Measurements from ENCODE around the gene ENKD1. TPM values are rescaled to one million over a fixed set of nuclear protein-coding genes. Genes with fewer than 3 reads are reported as not detected.

Gene ENKD1
- total RNA-seq, 3 donors from 2014 or later (not counting 1 experiment from before 2014, with no cell fraction given) = 3.4 to 4.2 (median 3.7) TPM

DNA sequence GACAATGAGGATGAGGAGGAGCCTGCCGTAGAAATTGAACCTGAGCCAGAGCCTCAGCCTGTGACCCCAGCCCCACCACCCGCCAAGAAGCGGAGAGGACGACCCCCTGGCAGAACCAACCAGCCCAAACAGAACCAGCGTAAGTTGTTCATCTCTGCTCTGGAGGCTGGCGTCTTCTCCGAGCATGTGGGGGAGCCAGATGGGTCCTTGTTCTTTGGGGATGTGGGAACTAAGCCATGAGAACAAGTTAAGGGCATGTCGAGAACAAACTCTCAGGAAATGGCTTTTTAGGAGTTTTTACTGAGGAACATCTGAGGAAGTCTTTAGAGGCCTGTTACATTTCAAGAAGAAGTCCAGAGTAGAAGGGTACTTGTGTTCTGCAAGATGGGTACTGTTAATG, 29.8 kb downstream of the ENKD1 start:
- WGBS (ENCODE audit: insufficient coverage) = over 99% methylated on average over 8 of the region's 8 CpGs
- no peaks in the 10 kb centered on the region for H3K27me3 Mint-ChIP-seq (ENCODE audit: low read depth in 2 of 2)
- no peak overlapping the region for H3K4me3 Mint-ChIP-seq
- Histone ChIP-seq H3K9me3 (ENCODE audit: control insufficient read depth, insufficient read depth, low read length) (no peaks in the 10 kb centered on the region), H3K4me3 (ENCODE audit: low read length) (no peak overlapping the region), H3K27me3 (ENCODE audit: control insufficient read depth, insufficient read depth, low read length) (no peaks in the 10 kb centered on the region), H3K27ac (ENCODE audit: low read length) (no peak overlapping the region), H3K4me1 (ENCODE audit: control insufficient read depth, insufficient read depth, low read length) (no peaks in the 10 kb centered on the region), H3K36me3 (ENCODE audit: control insufficient read depth, insufficient read depth, low read length) (peaks cover 52% of the 10 kb centered on the region)
- no peak overlapping the region for H3K27ac Mint-ChIP-seq
- ATAC-seq (no peak), DNase-seq (no peak)
- peaks cover 15% of the 10 kb centered on the region for H3K36me3 Mint-ChIP-seq
- intact Hi-C loops (cut with micrococcal nuclease) = no loop called here
- H3K9me3 Mint-ChIP-seq = no peaks in the 10 kb centered on the region
- TF ChIP-seq, protein P1, sequence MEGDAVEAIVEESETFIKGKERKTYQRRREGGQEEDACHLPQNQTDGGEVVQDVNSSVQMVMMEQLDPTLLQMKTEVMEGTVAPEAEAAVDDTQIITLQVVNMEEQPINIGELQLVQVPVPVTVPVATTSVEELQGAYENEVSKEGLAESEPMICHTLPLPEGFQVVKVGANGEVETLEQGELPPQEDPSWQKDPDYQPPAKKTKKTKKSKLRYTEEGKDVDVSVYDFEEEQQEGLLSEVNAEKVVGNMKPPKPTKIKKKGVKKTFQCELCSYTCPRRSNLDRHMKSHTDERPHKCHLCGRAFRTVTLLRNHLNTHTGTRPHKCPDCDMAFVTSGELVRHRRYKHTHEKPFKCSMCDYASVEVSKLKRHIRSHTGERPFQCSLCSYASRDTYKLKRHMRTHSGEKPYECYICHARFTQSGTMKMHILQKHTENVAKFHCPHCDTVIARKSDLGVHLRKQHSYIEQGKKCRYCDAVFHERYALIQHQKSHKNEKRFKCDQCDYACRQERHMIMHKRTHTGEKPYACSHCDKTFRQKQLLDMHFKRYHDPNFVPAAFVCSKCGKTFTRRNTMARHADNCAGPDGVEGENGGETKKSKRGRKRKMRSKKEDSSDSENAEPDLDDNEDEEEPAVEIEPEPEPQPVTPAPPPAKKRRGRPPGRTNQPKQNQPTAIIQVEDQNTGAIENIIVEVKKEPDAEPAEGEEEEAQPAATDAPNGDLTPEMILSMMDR (IDR thresholded peaks at IDR 0.05) = no peak
- H3K4me1 Mint-ChIP-seq = peaks cover 4 to 6% of the 10 kb centered on the region in 2 donors

DNA sequence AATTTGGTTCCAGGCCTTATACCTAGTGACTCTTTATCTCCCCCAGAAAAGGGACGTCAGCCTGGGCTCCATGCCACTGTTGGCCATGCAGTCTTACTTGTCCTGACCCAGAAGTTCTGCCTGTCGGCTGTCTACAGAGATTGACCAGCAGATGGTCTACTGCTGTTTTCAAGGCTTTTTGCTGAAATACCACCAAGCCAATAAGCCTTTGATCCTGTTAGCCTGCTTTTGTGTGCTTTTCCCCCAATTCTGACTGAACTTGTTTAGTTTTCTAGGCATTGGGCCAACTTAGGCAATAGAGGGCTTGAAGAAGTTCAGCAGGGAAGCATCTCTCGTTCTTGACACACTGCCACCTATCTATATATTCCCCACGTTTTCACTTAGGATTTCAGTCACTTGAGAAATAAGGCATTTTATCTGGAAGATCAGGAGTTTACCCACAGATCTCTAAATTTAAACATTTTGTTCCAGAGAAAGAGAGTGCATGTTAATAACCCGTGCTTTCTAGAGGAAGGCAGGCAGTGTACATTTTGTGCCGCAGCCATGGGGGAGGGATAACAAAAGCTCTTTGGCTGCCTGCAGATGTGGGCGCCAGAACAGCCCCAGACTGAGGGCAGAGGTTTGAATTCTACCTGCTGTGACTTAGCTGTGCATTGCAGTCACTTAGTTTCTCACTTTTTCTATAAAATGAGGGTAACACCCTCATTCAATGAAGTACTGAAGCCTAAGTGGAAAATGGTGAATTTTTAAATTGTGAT, 34.0 kb downstream of the ENKD1 start:
- no peaks in the 10 kb centered on the region for H3K9me3 Mint-ChIP-seq
- H3K4me1 Mint-ChIP-seq = peaks cover 4 to 6% of the 10 kb centered on the region in 2 donors
- TF ChIP-seq, protein P1 (IDR thresholded peaks at IDR 0.05) = no peak
- H3K36me3 ChIP-seq (ENCODE audit: control insufficient read depth, insufficient read depth, low read length) = peaks cover 66% of the 10 kb centered on the region
- ATAC-seq (no peak), DNase-seq (no peak)
- no peaks in the 10 kb centered on the region for H3K4me1 ChIP-seq (ENCODE audit: control insufficient read depth, insufficient read depth, low read length)
- peak overlapping the region in 1 of 2 donors; percentile 37 for H3K27ac Mint-ChIP-seq
- H3K36me3 Mint-ChIP-seq = peaks cover 21% of the 10 kb centered on the region
- H3K27ac ChIP-seq (ENCODE audit: low read length) = no peak overlapping the region
- no peak overlapping the region for H3K4me3 Mint-ChIP-seq
- no peaks in the 10 kb centered on the region for H3K27me3 ChIP-seq (ENCODE audit: control insufficient read depth, insufficient read depth, low read length)
- H3K9me3 ChIP-seq (ENCODE audit: control insufficient read depth, insufficient read depth, low read length) = no peaks in the 10 kb centered on the region
- intact Hi-C loops (cut with micrococcal nuclease) = no loop called here
- H3K27me3 Mint-ChIP-seq (ENCODE audit: low read depth in 2 of 2) = no peaks in the 10 kb centered on the region
- H3K4me3 ChIP-seq (ENCODE audit: low read length) = no peak overlapping the region
- WGBS (ENCODE audit: insufficient coverage) = 97% methylated on average over 7 of the region's 7 CpGs

DNA sequence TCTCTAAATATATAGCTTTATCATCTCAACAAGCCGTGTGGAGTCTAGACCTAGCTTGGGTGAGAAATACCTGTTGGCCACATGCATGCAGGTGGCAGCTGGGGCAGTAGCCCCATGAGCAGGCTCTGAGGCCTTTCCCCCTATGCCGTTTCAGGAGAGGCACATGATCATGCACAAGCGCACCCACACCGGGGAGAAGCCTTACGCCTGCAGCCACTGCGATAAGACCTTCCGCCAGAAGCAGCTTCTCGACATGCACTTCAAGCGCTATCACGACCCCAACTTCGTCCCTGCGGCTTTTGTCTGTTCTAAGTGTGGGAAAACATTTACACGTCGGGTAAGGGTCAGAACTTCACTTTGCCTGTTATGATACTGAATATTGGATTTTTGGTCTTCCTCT, 38.3 kb downstream of the ENKD1 start:
- intact Hi-C loops (cut with micrococcal nuclease) = no loop called here
- DNase-seq (no peak), ATAC-seq (no peak)
- Histone ChIP-seq H3K4me1 (ENCODE audit: control insufficient read depth, insufficient read depth, low read length) (no peaks in the 10 kb centered on the region), H3K36me3 (ENCODE audit: control insufficient read depth, insufficient read depth, low read length) (peaks cover 76% of the 10 kb centered on the region), H3K9me3 (ENCODE audit: control insufficient read depth, insufficient read depth, low read length) (no peaks in the 10 kb centered on the region), H3K27me3 (ENCODE audit: control insufficient read depth, insufficient read depth, low read length) (no peaks in the 10 kb centered on the region), H3K27ac (ENCODE audit: low read length) (no peak overlapping the region), H3K4me3 (ENCODE audit: low read length) (no peak overlapping the region)
- Mint-ChIP-seq H3K27ac (no peak overlapping the region), H3K27me3 (ENCODE audit: low read depth in 2 of 2) (no peaks in the 10 kb centered on the region), H3K4me3 (no peak overlapping the region), H3K9me3 (no peaks in the 10 kb centered on the region), H3K36me3 (peaks cover 13% of the 10 kb centered on the region), H3K4me1 (peaks cover 4 to 6% of the 10 kb centered on the region in 2 donors)
- TF ChIP-seq, protein P1 (IDR thresholded peaks at IDR 0.05) = no peak
- WGBS (ENCODE audit: insufficient coverage) = 96% methylated on average over 14 of the region's 14 CpGs

DNA sequence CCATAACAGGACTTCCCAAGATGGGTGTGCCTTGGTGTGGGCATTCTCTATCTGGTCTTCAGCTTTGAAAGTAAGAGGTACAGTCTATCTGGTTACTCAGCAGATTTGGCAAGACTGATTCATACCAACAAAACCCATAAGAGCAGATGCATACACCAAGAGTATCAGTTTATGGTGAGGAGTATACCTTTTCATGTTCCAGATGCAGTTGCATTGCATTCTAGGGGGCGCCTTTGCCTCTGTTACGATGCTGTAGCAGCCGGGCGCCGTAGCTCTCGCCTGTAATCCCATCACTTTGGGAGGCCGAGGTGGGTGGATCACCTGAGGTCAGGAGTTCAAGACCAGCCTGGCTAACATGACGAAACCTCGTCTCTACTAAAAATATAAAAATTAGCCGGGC, 52.7 kb downstream of the ENKD1 start:
- Histone ChIP-seq H3K36me3 (ENCODE audit: control insufficient read depth, insufficient read depth, low read length) (peaks cover 49% of the 10 kb centered on the region), H3K27ac (ENCODE audit: low read length) (no peak overlapping the region), H3K9me3 (ENCODE audit: control insufficient read depth, insufficient read depth, low read length) (no peaks in the 10 kb centered on the region), H3K4me1 (ENCODE audit: control insufficient read depth, insufficient read depth, low read length) (no peaks in the 10 kb centered on the region), H3K27me3 (ENCODE audit: control insufficient read depth, insufficient read depth, low read length) (no peaks in the 10 kb centered on the region), H3K4me3 (ENCODE audit: low read length) (no peak overlapping the region)
- intact Hi-C loops (cut with micrococcal nuclease) = no loop called here
- DNase-seq = peak in 1 of 2 donors; percentile 14
- H3K4me3 Mint-ChIP-seq = no peak overlapping the region
- WGBS (ENCODE audit: insufficient coverage) = 96% methylated on average over 10 of the region's 10 CpGs
- TF ChIP-seq, protein P1 (IDR thresholded peaks at IDR 0.05) = no peak
- H3K9me3 Mint-ChIP-seq = no peaks in the 10 kb centered on the region
- no peaks in the 10 kb centered on the region for H3K36me3 Mint-ChIP-seq
- no peak for ATAC-seq
- H3K27me3 Mint-ChIP-seq (ENCODE audit: low read depth in 2 of 2) = no peaks in the 10 kb centered on the region
- H3K4me1 Mint-ChIP-seq = peaks cover 0 to 4% of the 10 kb centered on the region in 2 donors
- H3K27ac Mint-ChIP-seq = no peak overlapping the region

All from natural killer cell (primary cell).